SK-N-MC (cell line): ENCODE measurements around the gene LGALS7.
"Not testable (repeated sequence)": the region's sequence is repeated elsewhere in the genome, so short reads cannot be mapped to it uniquely, and the experiment has no call there.

Experiments used
- EZH2 ChIP-seq: fragments of 200-600 bp; sonication (generic); IDR thresholded peaks from one replicate; pipeline ENCODE4 v1.6.1; 2017; ENCODE audit warnings: antibody characterized with exemption
- FOXP2 ChIP-seq: optimal IDR thresholded peaks from 2 replicates; pipeline ENCODE3; 2011; ENCODE audit warnings: mild to moderate bottlenecking, moderate library complexity; ENCODE audit not compliant: insufficient read depth; ENCODE audit errors: extremely low read length, control extremely low read depth
- POLR2AphosphoS5 ChIP-seq: IDR thresholded peaks from 2 replicates; pipeline ENCODE4 v1.6.1; 2012; ENCODE audit warnings: mild to moderate bottlenecking, low read depth, low read length, borderline replicate concordance

DNA sequence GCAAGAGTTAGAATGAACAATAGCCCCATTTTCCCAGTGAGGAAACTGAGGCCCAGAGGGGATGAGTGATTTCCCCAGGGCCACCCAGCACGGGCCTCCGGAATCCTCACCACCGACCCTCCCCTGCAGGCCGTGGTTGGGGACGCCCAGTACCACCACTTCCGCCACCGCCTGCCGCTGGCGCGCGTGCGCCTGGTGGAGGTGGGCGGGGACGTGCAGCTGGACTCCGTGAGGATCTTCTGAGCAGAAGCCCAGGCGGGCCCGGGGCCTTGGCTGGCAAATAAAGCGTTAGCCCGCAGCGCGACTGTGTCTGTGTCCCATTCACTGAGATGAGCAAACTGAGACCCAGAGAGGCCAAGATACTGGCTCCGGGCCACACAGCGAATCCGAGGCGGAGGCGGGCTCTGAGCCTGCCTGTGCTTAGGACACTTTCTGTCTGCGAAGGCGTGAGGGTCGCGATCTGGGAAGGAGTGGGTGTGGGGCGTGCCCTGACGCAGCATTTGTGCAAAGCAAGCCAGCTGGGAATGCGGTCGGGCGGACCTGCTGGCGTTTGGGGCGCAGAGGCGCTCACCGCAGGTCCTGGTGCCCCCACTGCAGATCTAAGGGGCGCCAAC lies 18.2 kb upstream of the LGALS7 start:
- not testable (repeated sequence) for TF ChIP-seq POLR2AphosphoS5, FOXP2, EZH2
